Natural killer cell (primary cell): ENCODE measurements around the gene PITPNB. TPM values are rescaled to one million over a fixed set of nuclear protein-coding genes. Genes with fewer than 3 reads are reported as not detected.

Experiments used
- ATAC-seq, 3 donors: fragments of 150-1000 bp in 2 of 3; fragments of 200-7000 bp in 1 of 3; cut with Tn5 transposase; 1 replicate in 1 of 3; 2 replicates in 2 of 3; pipeline ENCODE4 v1.10.0; 2021; ENCODE audit warnings: mild to moderate bottlenecking in 2 of 3, moderate library complexity in 2 of 3
- DNase-seq, 2 donors: peaks; one replicate each; pipeline versions ENCODE4 v3.0.0 to v3.0.0-alpha.2; 2013 to 2021; ENCODE audit warnings: mixed read lengths in 1 of 2
- H3K27ac ChIP-seq: one replicate; pipeline ENCODE4 v1.5.1; 2013; ENCODE audit warnings: mild to moderate bottlenecking, low read length
- H3K27me3 ChIP-seq: one replicate; pipeline ENCODE4 v1.6.1; 2013; ENCODE audit warnings: low read length; ENCODE audit not compliant: control insufficient read depth, insufficient read depth
- H3K36me3 ChIP-seq: one replicate; pipeline ENCODE4 v1.6.1; 2013; ENCODE audit warnings: low read length; ENCODE audit not compliant: control insufficient read depth, insufficient read depth
- H3K4me1 ChIP-seq: one replicate; pipeline ENCODE4 v1.6.1; 2013; ENCODE audit warnings: low read length; ENCODE audit not compliant: control insufficient read depth, insufficient read depth
- H3K4me3 ChIP-seq: one replicate; pipeline ENCODE4 v1.5.1; 2013; ENCODE audit warnings: low read length
- H3K9me3 ChIP-seq: one replicate; pipeline ENCODE4 v1.6.1; 2013; ENCODE audit warnings: low read length; ENCODE audit not compliant: control insufficient read depth, insufficient read depth
- H3K27ac Mint-ChIP-seq, 2 donors: one replicate each; pipeline ENCODE4 v1.8.0; 2022; ENCODE audit warnings: mild to moderate bottlenecking in 2 of 2, mixed read lengths in 2 of 2, moderate library complexity in 1 of 2
- H3K27me3 Mint-ChIP-seq, 2 donors: one replicate each; pipeline ENCODE4 v1.8.0; 2022; ENCODE audit warnings: low read depth in 2 of 2, mixed read lengths in 2 of 2
- H3K36me3 Mint-ChIP-seq: one replicate; pipeline ENCODE4 v1.8.0; 2022; ENCODE audit warnings: mixed read lengths
- H3K4me1 Mint-ChIP-seq, 2 donors: one replicate each; pipeline ENCODE4 v1.8.0; 2022; ENCODE audit warnings: mixed read lengths in 2 of 2
- H3K4me3 Mint-ChIP-seq: one replicate; pipeline ENCODE4 v1.8.0; 2022; ENCODE audit warnings: mild to moderate bottlenecking, moderate library complexity, mixed read lengths
- H3K9me3 Mint-ChIP-seq, 2 donors: one replicate each; pipeline ENCODE4 v1.8.0; 2022; ENCODE audit warnings: mixed read lengths in 2 of 2
- CTCF ChIP-seq: fragments of 200-600 bp; IDR thresholded peaks from one replicate; pipeline ENCODE4 v1.8.0; 2022; ENCODE audit warnings: antibody characterized with exemption
- whole genome bisulfite sequencing: methylation state at CpG from one replicate; pipeline ENCODE4 v1.1.7; 2013; ENCODE audit warnings: missing lambda C conversion rate; ENCODE audit not compliant: insufficient coverage; 5-methylcytosine and 5-hydroxymethylcytosine counted together
- intact Hi-C: fragments of 100-400 bp; cut with micrococcal nuclease; formaldehyde crosslinking; loops from one replicate; pipeline ENCODE4 v1.14.2; 2022
- total RNA-seq, 4 donors: library from RNA; stranded (reverse); fragments of 120-200 nt in 1 of 4; gene quantifications; one replicate each; pipeline versions ENCODE4 v1.2.3 to v1.2.4, GENCODE V29; 2013 to 2022

Gene PITPNB
- total RNA-seq, 3 donors from 2014 or later (not counting 1 experiment from before 2014, with no cell fraction given), result 58.4 to 77.7 (median 65.1) TPM

- H3K4me1 ChIP-seq, result no peaks in the 10 kb centered on the region
- intact Hi-C loops, result no loop called here
- peaks cover 0 to 4% of the 10 kb centered on the region in 2 donors for H3K4me1 Mint-ChIP-seq
- ATAC-seq (no peak), DNase-seq (no peak)
- no peaks in the 10 kb centered on the region for H3K36me3 Mint-ChIP-seq
- no peak overlapping the region for H3K4me3 ChIP-seq
- no peaks in the 10 kb centered on the region for H3K9me3 Mint-ChIP-seq
- H3K27me3 Mint-ChIP-seq, result no peaks in the 10 kb centered on the region
- H3K9me3 ChIP-seq, result no peaks in the 10 kb centered on the region
- WGBS, result 33% methylated on average over 1 of the region's 1 CpG
- H3K27me3 ChIP-seq, result no peaks in the 10 kb centered on the region
- no peak for TF ChIP-seq CTCF
- H3K27ac ChIP-seq, result no peak overlapping the region
- H3K4me3 Mint-ChIP-seq, result no peak overlapping the region
- no peak overlapping the region for H3K27ac Mint-ChIP-seq
- no peaks in the 10 kb centered on the region for H3K36me3 ChIP-seq
These were observed 95.8 kb downstream of the PITPNB start for GRCh38 chr22:27823221-27823620.

GRCh38 chr22:27820896-27821866 lies 97.9 kb downstream of the PITPNB start:
- no peaks in the 10 kb centered on the region for H3K36me3 Mint-ChIP-seq
- Histone ChIP-seq H3K4me1 (no peaks in the 10 kb centered on the region), H3K36me3 (no peaks in the 10 kb centered on the region), H3K4me3 (no peak overlapping the region), H3K27me3 (no peaks in the 10 kb centered on the region), H3K27ac (no peak overlapping the region), H3K9me3 (no peaks in the 10 kb centered on the region)
- no peaks in the 10 kb centered on the region for H3K9me3 Mint-ChIP-seq
- WGBS, result 90% methylated on average over 21 of the region's 22 CpGs
- H3K27me3 Mint-ChIP-seq, result peaks cover 0 to under 1% of the 10 kb centered on the region in 2 donors
- H3K4me1 Mint-ChIP-seq, result no peaks in the 10 kb centered on the region
- intact Hi-C loops, result no loop called here
- no peak for DNase-seq
- TF ChIP-seq CTCF, result no peak
- ATAC-seq, result no peak
- H3K4me3 Mint-ChIP-seq, result no peak overlapping the region
- no peak overlapping the region for H3K27ac Mint-ChIP-seq

GRCh38 chr22:27816552-27816951 lies 102.5 kb downstream of the PITPNB start:
- H3K4me3 ChIP-seq, result no peak overlapping the region
- no peaks in the 10 kb centered on the region for H3K4me1 ChIP-seq
- intact Hi-C loops, result no loop called here
- DNase-seq (no peak), ATAC-seq (no peak)
- H3K4me1 Mint-ChIP-seq, result no peaks in the 10 kb centered on the region
- H3K27me3 Mint-ChIP-seq, result peaks cover 0 to 3% of the 10 kb centered on the region in 2 donors
- WGBS, result 92% methylated on average over 3 of the region's 3 CpGs
- no peaks in the 10 kb centered on the region for H3K36me3 Mint-ChIP-seq
- H3K27ac Mint-ChIP-seq, result no peak overlapping the region
- H3K4me3 Mint-ChIP-seq, result no peak overlapping the region
- H3K27ac ChIP-seq, result no peak overlapping the region
- no peaks in the 10 kb centered on the region for H3K36me3 ChIP-seq
- no peak for TF ChIP-seq CTCF
- H3K27me3 ChIP-seq, result no peaks in the 10 kb centered on the region
- no peaks in the 10 kb centered on the region for H3K9me3 Mint-ChIP-seq
- no peaks in the 10 kb centered on the region for H3K9me3 ChIP-seq
